ENCODE data around the gene UNC5A. TPM values are rescaled to one million over a fixed set of nuclear protein-coding genes. Genes with fewer than 3 reads are reported as not detected.
A peak's percentile ranks its signal among the peaks of the same experiment; 100 is the strongest.

The UNC5A gene
- total RNA-seq, 1 donor from 2014 or later, result not detected

GRCh38 chr5:176830422-176830994 is 20.1 kb downstream of the UNC5A start:
- H3K36me3 Mint-ChIP-seq (ENCODE audit: low read depth, unreplicated experiment), result peaks cover 1% of the 10 kb centered on the region
- H3K27ac Mint-ChIP-seq (ENCODE audit: unreplicated experiment), result no peak overlapping the region
- H3K4me1 Mint-ChIP-seq (ENCODE audit: unreplicated experiment), result no peaks in the 10 kb centered on the region
- TF ChIP-seq CTCF (IDR thresholded peaks at IDR 0.05; ENCODE audit: unreplicated experiment), result no peak
- H3K9me3 Mint-ChIP-seq (ENCODE audit: unreplicated experiment), result no peaks in the 10 kb centered on the region
- H3K4me3 Mint-ChIP-seq (ENCODE audit: unreplicated experiment), result peak overlapping the region; percentile 47
- H3K27me3 Mint-ChIP-seq (ENCODE audit: unreplicated experiment), result peaks cover 7% of the 10 kb centered on the region
- DNase-seq (ENCODE audit: low spot score), result no peak

GRCh38 chr5:176830995-176831423 is 20.6 kb downstream of the UNC5A start:
- no peaks in the 10 kb centered on the region for H3K4me1 Mint-ChIP-seq (ENCODE audit: unreplicated experiment)
- peaks cover 5% of the 10 kb centered on the region for H3K36me3 Mint-ChIP-seq (ENCODE audit: low read depth, unreplicated experiment)
- TF ChIP-seq CTCF (IDR thresholded peaks at IDR 0.05; ENCODE audit: unreplicated experiment), result no peak
- H3K27me3 Mint-ChIP-seq (ENCODE audit: unreplicated experiment), result peaks cover 9% of the 10 kb centered on the region
- no peak for DNase-seq (ENCODE audit: low spot score)
- no peaks in the 10 kb centered on the region for H3K9me3 Mint-ChIP-seq (ENCODE audit: unreplicated experiment)
- H3K27ac Mint-ChIP-seq (ENCODE audit: unreplicated experiment), result no peak overlapping the region
- no peak overlapping the region for H3K4me3 Mint-ChIP-seq (ENCODE audit: unreplicated experiment)

GRCh38 chr5:176831425-176831824 is 21.1 kb downstream of the UNC5A start:
- Mint-ChIP-seq H3K9me3 (ENCODE audit: unreplicated experiment) (no peaks in the 10 kb centered on the region), H3K4me3 (ENCODE audit: unreplicated experiment) (no peak overlapping the region), H3K27ac (ENCODE audit: unreplicated experiment) (no peak overlapping the region), H3K36me3 (ENCODE audit: low read depth, unreplicated experiment) (peaks cover 5% of the 10 kb centered on the region), H3K4me1 (ENCODE audit: unreplicated experiment) (no peaks in the 10 kb centered on the region), H3K27me3 (ENCODE audit: unreplicated experiment) (peaks cover 11% of the 10 kb centered on the region)
- no peak for TF ChIP-seq CTCF (IDR thresholded peaks at IDR 0.05; ENCODE audit: unreplicated experiment)
- no peak for DNase-seq (ENCODE audit: low spot score)

GRCh38 chr5:176832162-176832561 is 21.8 kb downstream of the UNC5A start:
- Mint-ChIP-seq H3K4me1 (ENCODE audit: unreplicated experiment) (no peaks in the 10 kb centered on the region), H3K9me3 (ENCODE audit: unreplicated experiment) (no peaks in the 10 kb centered on the region), H3K27ac (ENCODE audit: unreplicated experiment) (no peak overlapping the region), H3K27me3 (ENCODE audit: unreplicated experiment) (peaks cover 11% of the 10 kb centered on the region), H3K36me3 (ENCODE audit: low read depth, unreplicated experiment) (peaks cover 5% of the 10 kb centered on the region), H3K4me3 (ENCODE audit: unreplicated experiment) (no peak overlapping the region)
- TF ChIP-seq CTCF (IDR thresholded peaks at IDR 0.05; ENCODE audit: unreplicated experiment), result no peak
- DNase-seq (ENCODE audit: low spot score), result no peak

- Mint-ChIP-seq H3K27me3 (ENCODE audit: unreplicated experiment) (peaks cover 11% of the 10 kb centered on the region), H3K27ac (ENCODE audit: unreplicated experiment) (no peak overlapping the region), H3K9me3 (ENCODE audit: unreplicated experiment) (no peaks in the 10 kb centered on the region), H3K36me3 (ENCODE audit: low read depth, unreplicated experiment) (peaks cover 5% of the 10 kb centered on the region), H3K4me3 (ENCODE audit: unreplicated experiment) (no peak overlapping the region), H3K4me1 (ENCODE audit: unreplicated experiment) (no peaks in the 10 kb centered on the region)
- no peak for DNase-seq (ENCODE audit: low spot score)
- TF ChIP-seq CTCF (IDR thresholded peaks at IDR 0.05; ENCODE audit: unreplicated experiment), result no peak
These were observed 22.9 kb downstream of the UNC5A start for GRCh38 chr5:176833286-176833685.

All from endothelial cell (in vitro differentiated cells).